ENCODE results near the gene MT1A.

The MT1A gene

DNA sequence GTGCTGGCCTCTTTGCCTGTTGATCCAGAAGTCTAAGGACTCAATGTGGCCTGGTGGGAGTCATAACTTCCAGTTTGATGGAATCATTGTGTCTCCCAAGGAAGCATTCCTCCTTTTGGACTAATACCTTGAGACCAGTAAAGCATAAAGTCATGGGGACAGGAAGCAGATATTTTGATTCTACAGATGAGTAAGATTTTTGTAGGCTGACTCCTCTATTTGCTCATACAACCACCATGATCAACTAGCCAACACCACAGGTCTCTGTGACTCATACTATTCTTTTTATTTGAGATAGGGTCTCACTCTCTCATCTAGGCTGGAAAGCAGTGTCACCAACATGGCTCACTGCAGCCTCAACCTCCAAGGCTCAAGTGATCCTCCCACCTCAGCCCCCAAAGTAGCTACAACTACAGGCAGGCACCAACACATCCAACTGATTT, 23.9 kb upstream of the MT1A start:
- H3K9me3 ChIP-seq (ENCODE audit: control insufficient read depth, low read length) = no peaks in the 10 kb centered on the region
- TF ChIP-seq, protein P1, sequence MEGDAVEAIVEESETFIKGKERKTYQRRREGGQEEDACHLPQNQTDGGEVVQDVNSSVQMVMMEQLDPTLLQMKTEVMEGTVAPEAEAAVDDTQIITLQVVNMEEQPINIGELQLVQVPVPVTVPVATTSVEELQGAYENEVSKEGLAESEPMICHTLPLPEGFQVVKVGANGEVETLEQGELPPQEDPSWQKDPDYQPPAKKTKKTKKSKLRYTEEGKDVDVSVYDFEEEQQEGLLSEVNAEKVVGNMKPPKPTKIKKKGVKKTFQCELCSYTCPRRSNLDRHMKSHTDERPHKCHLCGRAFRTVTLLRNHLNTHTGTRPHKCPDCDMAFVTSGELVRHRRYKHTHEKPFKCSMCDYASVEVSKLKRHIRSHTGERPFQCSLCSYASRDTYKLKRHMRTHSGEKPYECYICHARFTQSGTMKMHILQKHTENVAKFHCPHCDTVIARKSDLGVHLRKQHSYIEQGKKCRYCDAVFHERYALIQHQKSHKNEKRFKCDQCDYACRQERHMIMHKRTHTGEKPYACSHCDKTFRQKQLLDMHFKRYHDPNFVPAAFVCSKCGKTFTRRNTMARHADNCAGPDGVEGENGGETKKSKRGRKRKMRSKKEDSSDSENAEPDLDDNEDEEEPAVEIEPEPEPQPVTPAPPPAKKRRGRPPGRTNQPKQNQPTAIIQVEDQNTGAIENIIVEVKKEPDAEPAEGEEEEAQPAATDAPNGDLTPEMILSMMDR (IDR thresholded peaks at IDR 0.05) = no peak
- no peak overlapping the region for H2AFZ ChIP-seq
- no peaks in the 10 kb centered on the region for H3K36me3 ChIP-seq (ENCODE audit: control insufficient read depth, insufficient read depth, low read length)
- H3K4me1 ChIP-seq = peaks cover 13% of the 10 kb centered on the region
- H3K4me3 ChIP-seq (ENCODE audit: low read depth, low read length) = no peak overlapping the region
- H3K79me2 ChIP-seq = no peaks in the 10 kb centered on the region
- H3K27ac ChIP-seq = no peak overlapping the region
- H3K27me3 ChIP-seq (ENCODE audit: control insufficient read depth, insufficient read depth, low read length) = no peaks in the 10 kb centered on the region
- no peak overlapping the region for H3K9ac ChIP-seq
- no peak overlapping the region for H3K4me2 ChIP-seq (ENCODE audit: low read length)

DNA sequence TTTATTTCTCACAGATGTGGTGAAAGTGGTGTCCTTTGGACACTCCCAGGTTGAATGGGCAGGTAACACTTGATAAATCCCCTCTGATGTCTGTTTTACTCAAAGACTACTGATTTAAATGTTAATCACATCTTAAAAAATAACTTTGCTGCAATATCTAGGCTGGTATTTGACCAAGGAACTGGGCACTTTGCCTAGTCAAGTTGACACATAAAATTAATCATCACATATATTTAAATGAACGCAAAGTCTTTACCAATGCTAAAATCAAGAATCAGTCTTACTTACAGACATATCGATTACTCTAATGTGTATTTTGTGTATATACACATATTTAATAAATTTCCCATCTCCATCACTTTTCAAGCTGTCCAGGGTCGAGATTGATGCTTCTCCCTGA, 23.1 kb upstream of the MT1A start:
- Histone ChIP-seq H3K27ac (no peak overlapping the region), H3K79me2 (no peaks in the 10 kb centered on the region), H3K9ac (no peak overlapping the region), H3K4me2 (ENCODE audit: low read length) (no peak overlapping the region), H3K4me1 (peaks cover 6% of the 10 kb centered on the region), H3K27me3 (ENCODE audit: control insufficient read depth, insufficient read depth, low read length) (no peaks in the 10 kb centered on the region), H3K36me3 (ENCODE audit: control insufficient read depth, insufficient read depth, low read length) (no peaks in the 10 kb centered on the region), H3K4me3 (ENCODE audit: low read depth, low read length) (no peak overlapping the region), H2AFZ (no peak overlapping the region), H3K9me3 (ENCODE audit: control insufficient read depth, low read length) (no peaks in the 10 kb centered on the region)
- TF ChIP-seq, protein P1 (IDR thresholded peaks at IDR 0.05) = no peak

DNA sequence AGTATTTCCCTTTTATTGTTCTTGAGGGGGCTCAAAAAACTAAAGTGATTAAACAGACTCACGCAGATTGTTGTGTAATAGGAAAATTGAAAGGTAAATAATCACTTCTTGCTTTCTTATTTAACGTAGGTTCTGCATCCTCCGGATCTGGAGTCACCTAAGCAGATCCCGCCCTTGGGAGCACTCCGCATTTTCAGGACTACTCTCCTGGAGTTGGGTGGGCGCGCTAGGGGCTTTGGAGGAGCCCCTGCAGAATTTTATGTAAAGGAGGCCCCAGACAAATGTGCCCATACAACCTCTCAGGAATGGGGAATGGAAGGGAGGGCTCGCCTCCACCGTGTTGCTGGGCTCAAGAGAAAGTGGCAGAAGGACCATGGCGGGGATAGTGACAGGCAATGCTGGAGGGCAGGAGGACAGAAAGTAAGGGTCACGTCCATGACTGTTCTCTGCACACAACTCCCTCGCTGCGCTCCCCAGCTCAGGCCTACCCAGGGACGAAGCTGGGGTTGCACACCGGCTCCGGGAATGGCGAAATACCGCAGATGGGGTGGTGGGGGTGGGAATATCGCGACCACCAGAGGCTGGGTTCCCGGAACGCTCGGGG, 21.8 kb upstream of the MT1A start:
- no peak overlapping the region for H3K27ac ChIP-seq

DNA sequence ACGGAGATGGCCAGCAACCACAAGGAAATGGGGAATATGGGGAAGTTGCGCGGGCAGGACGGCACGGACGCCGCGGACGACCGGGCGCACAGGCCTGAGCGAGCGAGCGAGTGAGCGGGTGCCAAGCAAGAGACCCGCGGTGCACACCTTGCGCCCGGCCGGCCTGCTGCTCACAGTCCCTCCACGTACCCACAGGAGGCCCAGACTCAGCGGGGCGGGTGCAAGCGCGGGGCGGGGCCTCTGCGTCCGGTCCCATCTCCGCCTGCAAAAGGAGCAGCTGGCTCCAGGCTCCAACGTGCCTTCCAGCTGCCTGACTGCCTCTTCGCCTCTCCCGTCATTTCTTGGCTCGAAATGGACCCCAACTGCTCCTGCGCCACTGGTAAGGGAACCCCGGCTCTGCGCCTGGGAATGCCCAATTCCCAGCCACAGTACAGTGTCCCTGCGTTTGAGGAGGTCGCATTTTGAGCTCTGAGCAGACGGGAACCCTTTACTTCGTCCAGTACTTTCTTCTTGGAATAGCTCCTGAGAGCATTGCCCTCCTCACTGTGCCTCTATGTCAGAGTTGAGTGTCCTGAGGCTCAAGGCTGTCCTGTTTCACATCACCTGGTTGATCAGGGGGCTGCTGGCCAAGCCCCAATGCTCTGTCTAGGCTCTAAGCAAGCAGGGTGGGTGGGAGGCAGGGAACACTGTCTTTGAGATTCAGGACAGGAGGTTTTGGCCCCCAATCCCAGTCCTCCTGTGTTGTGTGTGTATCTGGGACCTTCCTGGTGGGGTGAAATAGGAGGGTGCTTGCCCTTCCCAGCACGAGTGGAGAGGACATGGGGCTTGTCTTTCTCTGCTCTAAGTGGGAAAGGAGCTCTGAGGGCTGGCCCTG, 21.0 kb upstream of the MT1A start:
- peak overlapping the region; percentile 39 for H3K27ac ChIP-seq
- H3K36me3 ChIP-seq (ENCODE audit: control insufficient read depth, insufficient read depth, low read length) = no peaks in the 10 kb centered on the region
- H2AFZ ChIP-seq = peak overlapping the region; percentile 85
- TF ChIP-seq, protein P1 (IDR thresholded peaks at IDR 0.05) = no peak
- H3K27me3 ChIP-seq (ENCODE audit: control insufficient read depth, insufficient read depth, low read length) = no peaks in the 10 kb centered on the region
- H3K9ac ChIP-seq = peak overlapping the region; percentile 21
- H3K4me3 ChIP-seq (ENCODE audit: low read depth, low read length) = no peak overlapping the region
- no peaks in the 10 kb centered on the region for H3K79me2 ChIP-seq
- H3K4me2 ChIP-seq (ENCODE audit: low read length) = peak overlapping the region; percentile 35
- H3K4me1 ChIP-seq = peaks cover 6% of the 10 kb centered on the region
- no peaks in the 10 kb centered on the region for H3K9me3 ChIP-seq (ENCODE audit: control insufficient read depth, low read length)

More for the DNA sequence above, 21.8 kb upstream of the MT1A start:
- H2AFZ ChIP-seq = peak overlapping the region; percentile 85
- H3K4me3 ChIP-seq (ENCODE audit: low read depth, low read length) = no peak overlapping the region
- no peaks in the 10 kb centered on the region for H3K9me3 ChIP-seq (ENCODE audit: control insufficient read depth, low read length)
- H3K4me1 ChIP-seq = peaks cover 6% of the 10 kb centered on the region
- no peaks in the 10 kb centered on the region for H3K27me3 ChIP-seq (ENCODE audit: control insufficient read depth, insufficient read depth, low read length)
- H3K4me2 ChIP-seq (ENCODE audit: low read length) = peak overlapping the region; percentile 35
- H3K9ac ChIP-seq = no peak overlapping the region
- no peaks in the 10 kb centered on the region for H3K79me2 ChIP-seq
- H3K36me3 ChIP-seq (ENCODE audit: control insufficient read depth, insufficient read depth, low read length) = no peaks in the 10 kb centered on the region
- TF ChIP-seq, protein P1 (IDR thresholded peaks at IDR 0.05) = no peak

Data from parathyroid adenoma (tissue), 2 donors.